HL-60/S4 treated with phorbol 12-myristate 13-acetate at 8.2 ng/mL for 4 days and 3 days (cell line): Measurements from ENCODE around the gene VSIG8.
"Not testable (repeated sequence)": the region's sequence is repeated elsewhere in the genome, so short reads cannot be mapped to it uniquely, and the experiment has no call there.

ENCODE experiments used
- in situ Hi-C: fragments of 300-500 bp; cut with MboI; formaldehyde crosslinking; loops from 2 replicates; pipeline ENCODE4 v1.15.0; 2022; ENCODE audit warnings: low sequenced_read_pairs

Gene VSIG8

GRCh38 chr1:159862557-159862956 lies at the start of gene VSIG8:
Gene VSIG8 (minus strand): TSS chr1:159862657. CDS start chr1:159862521, 136 bp downstream.
- in situ Hi-C loops = no loop called here

- in situ Hi-C loops = no loop called here
Measured at GRCh38 chr1:159911326-159912070, 49.0 kb upstream of the VSIG8 start.

GRCh38 chr1:159908031-159908940 lies 45.8 kb upstream of the VSIG8 start:
- in situ Hi-C loops = no loop called here

GRCh38 chr1:159906960-159907359 lies 44.5 kb upstream of the VSIG8 start:
- in situ Hi-C loops = no loop called here

GRCh38 chr1:159904036-159904435 lies 41.6 kb upstream of the VSIG8 start:
- in situ Hi-C loops = not testable (repeated sequence)

GRCh38 chr1:159902541-159902940 lies 40.1 kb upstream of the VSIG8 start:
- in situ Hi-C loops = no loop called here

GRCh38 chr1:159900755-159901360 lies 38.4 kb upstream of the VSIG8 start:
- in situ Hi-C loops = no loop called here

- in situ Hi-C loops = no loop called here
Measured at GRCh38 chr1:159900086-159900680, 37.7 kb upstream of the VSIG8 start, which contains the start of gene CFAP45. Gene CFAP45 (minus strand): TSS chr1:159900165. CDS start chr1:159900098, 67 bp downstream.

- in situ Hi-C loops = not testable (repeated sequence)
Measured at GRCh38 chr1:159899634-159900033, 37.2 kb upstream of the VSIG8 start.

- in situ Hi-C loops = no loop called here
Measured at GRCh38 chr1:159898527-159898926, 36.1 kb upstream of the VSIG8 start.

GRCh38 chr1:159897962-159898361 lies 35.5 kb upstream of the VSIG8 start:
- in situ Hi-C loops = no loop called here

- in situ Hi-C loops = no loop called here
Measured at GRCh38 chr1:159896546-159896930, 34.1 kb upstream of the VSIG8 start.

- in situ Hi-C loops = no loop called here
Measured at GRCh38 chr1:159895836-159896545, 33.5 kb upstream of the VSIG8 start.

GRCh38 chr1:159895286-159895685 lies 32.8 kb upstream of the VSIG8 start:
- in situ Hi-C loops = no loop called here

- in situ Hi-C loops = loop anchor here (5.0 kb wide), 1 partner anchor 96 kb away; no protein-coding TSS in a partner anchor
Measured at GRCh38 chr1:159892944-159893343, 30.5 kb upstream of the VSIG8 start.

- in situ Hi-C loops = loop anchor here (5.0 kb wide), 1 partner anchor 94 kb away; no protein-coding TSS in a partner anchor
Measured at GRCh38 chr1:159891275-159892157, 29.1 kb upstream of the VSIG8 start.

- in situ Hi-C loops = loop anchor here (5.0 kb wide), 1 partner anchor 93 kb away; no protein-coding TSS in a partner anchor
Measured at GRCh38 chr1:159890390-159890789, 27.9 kb upstream of the VSIG8 start.

GRCh38 chr1:159889821-159890252 lies 27.4 kb upstream of the VSIG8 start:
- in situ Hi-C loops = loop anchor here (5.0 kb wide), 1 partner anchor 93 kb away; no protein-coding TSS in a partner anchor

- in situ Hi-C loops = no loop called here
Measured at GRCh38 chr1:159889202-159889601, 26.7 kb upstream of the VSIG8 start.
